ENCODE measurements around the gene RPTOR. TPM values are rescaled to one million over a fixed set of nuclear protein-coding genes. Genes with fewer than 3 reads are reported as not detected.

RPTOR gene
- total and polyA plus RNA-seq, 2 donors (not counting 3 experiments of a cell fraction or from before 2014, with no cell fraction given) = 10.7 to 41.8 TPM

GRCh38 chr17:80636361-80637018 lies 91.9 kb downstream of the RPTOR start:
- Histone ChIP-seq H3K27ac (ENCODE audit: insufficient read depth, low read depth, low read length) (no peak overlapping the region), H3K36me3 (ENCODE audit: control insufficient read depth in 2 of 2, extremely low read depth in 1 of 2, insufficient read depth in 2 of 2, low read length in 2 of 2) (no peaks in the 10 kb centered on the region), H3K9me1 (replicated peaks; ENCODE audit: control insufficient read depth, extremely low read depth, insufficient read depth, low read length) (no peaks in the 10 kb centered on the region), H3K4me2 (ENCODE audit: insufficient read depth, low read length) (no peak overlapping the region), H3K4me3 (replicated peaks in 1 of 3; ENCODE audit: insufficient read depth in 1 of 3, low read depth in 1 of 3, low read length in 3 of 3) (no peak overlapping the region), H3K79me2 (ENCODE audit: control insufficient read depth, insufficient read depth, low read length) (peaks cover 22% of the 10 kb centered on the region), H3K4me1 (ENCODE audit: control insufficient read depth, extremely low read depth, insufficient read depth, low read length) (no peaks in the 10 kb centered on the region), H3K9me3 (replicated peaks; ENCODE audit: control insufficient read depth, insufficient read depth, low read length) (no peaks in the 10 kb centered on the region), H3K27me3 (ENCODE audit: control insufficient read depth in 2 of 2, insufficient read depth in 2 of 2, low read length in 2 of 2) (no peaks in the 10 kb centered on the region), H2AFZ (ENCODE audit: low read depth, low read length) (no peak overlapping the region), H3K9ac (replicated peaks; ENCODE audit: extremely low read depth, insufficient read depth, low read length) (no peak overlapping the region), H4K20me1 (replicated peaks; ENCODE audit: control insufficient read depth, extremely low read depth, insufficient read depth, low read length) (no peaks in the 10 kb centered on the region)
- dilution Hi-C loops (cut with MboI; ENCODE audit: extremely low pct_ligation_motif_present, low sequenced_read_pairs) (no loop called here), intact Hi-C loops (cut with micrococcal nuclease) (no loop called here)
- no peak for TF ChIP-seq POLR2A (IDR thresholded peaks at IDR 0.05; ENCODE audit: low read depth, low read length)
- TF ChIP-seq EZH2 (IDR thresholded peaks at IDR 0.05; ENCODE audit: borderline replicate concordance, low read depth, low read length, severe bottlenecking) = no peak
- TF ChIP-seq GATA2 (IDR thresholded peaks at IDR 0.05; ENCODE audit: insufficient read depth, insufficient read length, low read depth, low read length) = no peak
- no peak for TF ChIP-seq MYC (IDR thresholded peaks at IDR 0.05; ENCODE audit: low read depth, low read length)
- TF ChIP-seq POLR2AphosphoS5 (IDR thresholded peaks at IDR 0.05; ENCODE audit: insufficient read depth, low read depth, low read length) = no peak
- no peak for TF ChIP-seq JUN (IDR thresholded peaks at IDR 0.05; ENCODE audit: borderline replicate concordance, insufficient read depth, insufficient read length, low read depth)
- TF ChIP-seq FOS (IDR thresholded peaks at IDR 0.05; ENCODE audit: borderline replicate concordance, insufficient read depth, low read length) = no peak
- no peak for TF ChIP-seq MAX (IDR thresholded peaks at IDR 0.05; ENCODE audit: insufficient read depth, insufficient read length)
- no peak for TF ChIP-seq CTCF (IDR thresholded peaks at IDR 0.05; ENCODE audit: extremely low read depth in 1 of 2, insufficient read depth in 1 of 2, low read depth in 1 of 2, low read length in 2 of 2)
- POLR2A ChIA-PET = no interaction called here
- no TSS peak for BruUV-seq (replicated peaks)
- CTCF ChIA-PET = no interaction called here
- no peak for FAIRE-seq
- no peak for DNase-seq (ENCODE audit: low read depth, low spot score)

Measured in endothelial cell of umbilical vein (primary cell).